ENCODE data around the gene CD44.
"Not testable (repeated sequence)": the region's sequence is repeated elsewhere in the genome, so short reads cannot be mapped to it uniquely, and the experiment has no call there.

The CD44 gene

DNA sequence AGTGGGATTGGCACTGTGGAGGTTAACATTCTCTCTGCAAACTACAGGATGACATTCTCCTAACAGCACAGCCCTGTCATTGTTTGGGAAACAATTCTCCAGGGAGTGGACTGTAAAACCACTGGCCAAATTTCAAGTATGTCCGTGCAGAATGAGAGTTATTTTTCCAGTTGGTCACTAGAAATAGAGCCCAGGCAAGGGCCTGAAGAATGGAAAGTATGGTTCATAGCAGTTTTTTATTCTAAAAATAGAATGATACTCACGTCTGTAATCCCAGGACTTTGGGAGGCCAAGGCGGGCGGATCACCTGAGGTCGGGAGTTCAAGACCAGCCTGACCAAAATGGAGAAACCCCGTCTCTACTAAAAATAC, 39.0 kb upstream of the CD44 start:
- TF ChIP-seq POLR2AphosphoS5 (IDR thresholded peaks at IDR 0.05; ENCODE audit: borderline replicate concordance, low read depth, low read length): no peak
- no peak for TF ChIP-seq FOXP2 (optimal IDR thresholded peaks at IDR 0.05; ENCODE audit: control extremely low read depth, extremely low read length, insufficient read depth)
- TF ChIP-seq EZH2 (IDR thresholded peaks at IDR 0.05): no peak
- Histone ChIP-seq H3K9ac (ENCODE audit: insufficient read length) (no peak overlapping the region), H3K36me3 (ENCODE audit: insufficient read depth, low read length) (no peaks in the 10 kb centered on the region), H3K4me3 (no peak overlapping the region), H3K9me3 (ENCODE audit: low read depth, low read length) (no peaks in the 10 kb centered on the region), H3K27ac (no peak overlapping the region)
- DNase-seq (ENCODE audit: low read depth, low spot score): no peak

DNA sequence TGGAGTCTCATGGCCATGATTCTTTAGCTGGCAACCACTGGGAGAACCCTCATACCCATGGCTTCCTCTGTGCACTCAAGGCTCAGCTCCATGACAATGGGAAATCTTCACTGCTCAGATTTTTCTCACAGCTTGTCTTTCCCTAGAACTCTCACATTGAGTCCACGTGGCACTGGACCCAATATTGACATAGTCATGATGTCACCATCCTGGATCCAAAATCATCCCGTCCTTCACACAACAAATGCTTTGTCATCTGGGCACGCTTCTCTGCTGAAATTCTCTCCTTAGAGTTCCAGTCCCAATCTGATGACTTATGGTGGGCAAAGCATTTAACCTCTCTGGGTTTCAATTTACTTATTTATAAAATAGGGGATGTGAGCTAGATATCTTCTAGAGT, 37.7 kb upstream of the CD44 start:
- Histone ChIP-seq H3K27ac (no peak overlapping the region), H3K9me3 (ENCODE audit: low read depth, low read length) (no peaks in the 10 kb centered on the region), H3K9ac (ENCODE audit: insufficient read length) (no peak overlapping the region), H3K4me3 (no peak overlapping the region), H3K36me3 (ENCODE audit: insufficient read depth, low read length) (no peaks in the 10 kb centered on the region)
- DNase-seq (ENCODE audit: low read depth, low spot score): no peak
- TF ChIP-seq FOXP2 (optimal IDR thresholded peaks at IDR 0.05; ENCODE audit: control extremely low read depth, extremely low read length, insufficient read depth) (no peak), EZH2 (IDR thresholded peaks at IDR 0.05) (no peak), POLR2AphosphoS5 (IDR thresholded peaks at IDR 0.05; ENCODE audit: borderline replicate concordance, low read depth, low read length) (no peak)

DNA sequence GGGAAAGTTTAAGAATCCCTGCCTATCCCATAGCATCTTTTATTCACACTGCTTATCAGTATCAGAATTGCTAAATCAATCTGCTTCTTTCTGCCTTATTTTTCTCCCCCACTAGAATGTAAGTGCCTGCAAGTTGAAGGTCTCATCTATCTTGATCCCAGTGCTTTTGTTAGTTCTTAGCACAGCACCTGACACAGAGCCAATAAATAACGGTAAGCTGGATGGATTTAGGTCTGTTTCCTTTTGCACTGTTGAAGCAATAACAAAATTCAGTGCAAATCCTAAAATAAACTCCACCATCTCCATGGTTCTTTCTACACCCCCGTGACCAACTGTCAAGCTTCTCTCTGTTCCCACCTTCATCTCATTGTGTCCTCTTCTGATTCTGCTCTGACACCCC, 36.7 kb upstream of the CD44 start:
- DNase-seq (ENCODE audit: low read depth, low spot score): no peak
- no peak overlapping the region for H3K27ac ChIP-seq
- H3K9me3 ChIP-seq (ENCODE audit: low read depth, low read length): no peaks in the 10 kb centered on the region
- H3K36me3 ChIP-seq (ENCODE audit: insufficient read depth, low read length): no peaks in the 10 kb centered on the region
- no peak overlapping the region for H3K4me3 ChIP-seq
- TF ChIP-seq FOXP2 (optimal IDR thresholded peaks at IDR 0.05; ENCODE audit: control extremely low read depth, extremely low read length, insufficient read depth) (no peak), EZH2 (IDR thresholded peaks at IDR 0.05) (no peak), POLR2AphosphoS5 (IDR thresholded peaks at IDR 0.05; ENCODE audit: borderline replicate concordance, low read depth, low read length) (no peak)
- no peak overlapping the region for H3K9ac ChIP-seq (ENCODE audit: insufficient read length)

DNA sequence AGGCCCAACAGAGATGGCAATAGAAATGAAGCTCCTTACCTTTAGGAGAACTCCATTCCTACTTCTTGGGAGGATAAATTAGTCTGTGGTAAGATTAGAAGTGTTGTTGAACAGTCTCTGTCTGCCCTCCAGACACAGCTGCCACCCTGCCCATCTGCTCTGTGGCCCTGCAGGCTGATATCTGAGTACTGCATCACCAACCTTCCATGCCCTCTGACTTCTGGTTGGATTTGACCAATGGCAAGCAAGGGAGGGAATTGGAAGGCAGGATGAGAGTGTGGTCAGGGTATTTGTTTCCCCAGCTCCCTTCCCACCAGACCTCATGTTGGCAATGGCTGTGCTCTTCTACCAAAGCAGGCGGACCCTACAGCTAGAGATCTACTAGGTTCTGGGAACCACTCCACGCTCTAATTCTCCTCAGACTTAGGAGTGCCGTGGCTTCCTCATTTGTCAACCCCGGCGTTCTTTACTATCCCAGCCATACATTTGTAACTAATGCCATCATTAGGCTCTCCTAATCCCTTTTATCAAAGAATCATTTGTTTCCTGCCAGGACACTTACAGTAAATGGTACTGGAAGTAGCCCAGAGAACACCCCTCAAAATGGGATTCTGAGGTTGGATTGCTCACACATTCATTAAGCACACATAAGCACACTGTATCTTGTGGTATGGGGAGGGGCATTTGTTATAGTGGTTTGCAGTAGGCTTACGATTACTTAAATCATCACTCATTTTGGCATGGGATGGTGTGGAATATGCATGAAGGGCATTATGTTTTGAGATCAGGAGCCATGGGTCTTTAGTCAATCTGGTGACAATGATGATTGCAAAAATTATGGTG, 35.4 kb upstream of the CD44 start:
- Histone ChIP-seq H3K36me3 (ENCODE audit: insufficient read depth, low read length) (no peaks in the 10 kb centered on the region), H3K4me3 (no peak overlapping the region), H3K27ac (no peak overlapping the region), H3K9me3 (ENCODE audit: low read depth, low read length) (no peaks in the 10 kb centered on the region), H3K9ac (ENCODE audit: insufficient read length) (no peak overlapping the region)
- TF ChIP-seq POLR2AphosphoS5 (IDR thresholded peaks at IDR 0.05; ENCODE audit: borderline replicate concordance, low read depth, low read length) (no peak), FOXP2 (optimal IDR thresholded peaks at IDR 0.05; ENCODE audit: control extremely low read depth, extremely low read length, insufficient read depth) (no peak), EZH2 (IDR thresholded peaks at IDR 0.05) (no peak)
- DNase-seq (ENCODE audit: low read depth, low spot score): no peak

DNA sequence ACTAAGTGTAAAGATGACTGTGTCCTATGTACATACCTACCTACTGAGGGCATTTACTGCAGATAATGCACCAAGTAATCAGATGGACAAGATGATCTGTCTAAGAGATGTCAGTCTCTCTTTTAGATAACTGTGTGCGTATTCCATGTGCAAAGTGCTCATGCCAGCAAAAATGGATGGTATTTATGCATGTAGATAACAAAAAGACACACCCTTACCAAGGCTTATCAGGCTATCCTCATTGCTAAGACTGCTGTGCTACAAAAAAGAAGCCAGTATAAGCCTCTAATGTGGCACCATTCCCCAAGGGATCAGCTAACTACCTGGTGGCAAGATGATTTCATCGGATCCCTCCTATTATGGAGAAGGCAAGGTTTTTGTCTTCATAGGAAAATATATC, 34.3 kb upstream of the CD44 start:
- H3K9ac ChIP-seq (ENCODE audit: insufficient read length): no peak overlapping the region
- H3K36me3 ChIP-seq (ENCODE audit: insufficient read depth, low read length): no peaks in the 10 kb centered on the region
- no peak overlapping the region for H3K27ac ChIP-seq
- no peak overlapping the region for H3K4me3 ChIP-seq
- no peaks in the 10 kb centered on the region for H3K9me3 ChIP-seq (ENCODE audit: low read depth, low read length)
- TF ChIP-seq FOXP2 (optimal IDR thresholded peaks at IDR 0.05; ENCODE audit: control extremely low read depth, extremely low read length, insufficient read depth): no peak
- no peak for TF ChIP-seq POLR2AphosphoS5 (IDR thresholded peaks at IDR 0.05; ENCODE audit: borderline replicate concordance, low read depth, low read length)
- TF ChIP-seq EZH2 (IDR thresholded peaks at IDR 0.05): no peak
- DNase-seq (ENCODE audit: low read depth, low spot score): no peak

DNA sequence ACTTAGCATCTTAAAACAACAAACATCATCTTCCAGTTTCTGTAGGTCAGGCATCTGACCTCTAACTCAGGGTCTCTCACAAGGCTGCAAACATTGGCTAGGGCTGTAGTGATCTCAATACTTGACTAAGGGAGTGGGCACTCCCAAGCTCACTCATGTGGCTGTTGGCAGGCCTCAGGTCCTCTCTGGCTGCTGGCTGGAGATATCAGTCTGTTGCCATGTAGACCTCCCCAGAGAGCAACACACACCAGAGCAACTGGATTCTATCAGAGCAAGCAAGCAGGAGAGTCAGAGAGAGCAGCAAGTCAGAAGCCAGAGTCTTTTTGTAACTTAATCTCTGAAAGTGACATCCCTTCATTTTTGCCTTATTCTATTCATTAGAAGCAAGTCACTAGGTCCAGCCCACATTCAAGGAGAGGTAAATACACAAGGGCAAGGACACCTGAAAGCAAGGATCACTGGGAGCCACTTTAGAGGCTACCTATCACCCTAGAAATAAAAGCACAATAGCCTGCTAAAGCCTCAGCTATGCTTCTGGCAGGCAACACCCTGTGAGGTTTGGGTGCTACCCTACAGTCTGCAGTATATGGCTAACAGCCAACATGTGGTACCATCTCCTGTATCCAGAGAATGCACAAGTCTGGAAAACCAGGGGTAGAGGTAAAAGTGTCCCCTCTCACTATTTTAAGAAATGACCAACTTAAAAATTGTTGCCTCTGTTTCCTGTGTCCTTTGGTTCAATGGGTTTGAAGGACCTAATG, 33.5 kb upstream of the CD44 start:
- H3K36me3 ChIP-seq (ENCODE audit: insufficient read depth, low read length): no peaks in the 10 kb centered on the region
- no peak for TF ChIP-seq FOXP2 (optimal IDR thresholded peaks at IDR 0.05; ENCODE audit: control extremely low read depth, extremely low read length, insufficient read depth)
- no peak for TF ChIP-seq EZH2 (IDR thresholded peaks at IDR 0.05)
- TF ChIP-seq POLR2AphosphoS5 (IDR thresholded peaks at IDR 0.05; ENCODE audit: borderline replicate concordance, low read depth, low read length): no peak
- no peak overlapping the region for H3K27ac ChIP-seq
- H3K9me3 ChIP-seq (ENCODE audit: low read depth, low read length): no peaks in the 10 kb centered on the region
- H3K4me3 ChIP-seq: no peak overlapping the region
- no peak for DNase-seq (ENCODE audit: low read depth, low spot score)
- no peak overlapping the region for H3K9ac ChIP-seq (ENCODE audit: insufficient read length)

DNA sequence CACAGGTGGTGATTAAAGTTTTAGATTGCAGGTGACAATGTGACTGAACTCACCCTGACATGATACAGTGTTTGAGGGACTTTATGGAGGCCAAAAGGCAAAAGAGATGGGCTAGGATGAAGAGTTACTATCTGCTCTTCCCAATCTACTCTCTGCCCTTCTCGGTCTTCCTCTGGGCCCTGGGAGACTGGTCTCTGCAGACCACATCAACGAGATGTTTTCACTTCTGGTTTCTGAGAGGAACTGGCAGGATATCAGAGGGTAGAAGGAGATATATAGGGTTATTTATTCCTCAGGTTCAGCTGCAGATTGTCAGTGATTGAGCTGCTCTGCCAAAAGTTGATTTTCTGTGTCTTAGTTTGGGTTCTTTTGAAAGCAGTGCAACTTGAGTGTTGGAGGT, 32.4 kb upstream of the CD44 start:
- Histone ChIP-seq H3K36me3 (ENCODE audit: insufficient read depth, low read length) (no peaks in the 10 kb centered on the region), H3K27ac (no peak overlapping the region), H3K4me3 (no peak overlapping the region), H3K9ac (ENCODE audit: insufficient read length) (no peak overlapping the region), H3K9me3 (ENCODE audit: low read depth, low read length) (no peaks in the 10 kb centered on the region)
- TF ChIP-seq FOXP2 (optimal IDR thresholded peaks at IDR 0.05; ENCODE audit: control extremely low read depth, extremely low read length, insufficient read depth) (no peak), POLR2AphosphoS5 (IDR thresholded peaks at IDR 0.05; ENCODE audit: borderline replicate concordance, low read depth, low read length) (no peak), EZH2 (IDR thresholded peaks at IDR 0.05) (no peak)
- DNase-seq (ENCODE audit: low read depth, low spot score): no peak

DNA sequence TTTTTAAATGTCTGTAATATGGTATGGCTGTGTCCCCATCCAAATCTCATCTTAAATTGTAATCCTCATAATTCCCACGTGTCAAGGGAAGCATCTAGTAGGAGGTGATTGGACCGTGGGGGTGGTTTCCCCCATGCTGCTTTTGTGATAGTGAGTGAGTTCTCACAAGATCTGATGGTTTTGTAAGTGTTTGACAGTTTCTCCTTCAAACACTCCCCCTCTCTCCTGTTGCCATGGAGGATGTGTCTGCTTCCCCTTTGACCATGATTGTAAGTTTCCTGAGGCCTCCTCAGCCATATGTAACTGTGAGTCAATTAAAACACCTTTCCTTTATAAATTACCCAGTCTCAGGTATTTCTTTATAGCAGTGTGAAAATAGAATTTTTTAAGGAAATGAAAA, 31.1 kb upstream of the CD44 start:
- no peaks in the 10 kb centered on the region for H3K9me3 ChIP-seq (ENCODE audit: low read depth, low read length)
- H3K36me3 ChIP-seq (ENCODE audit: insufficient read depth, low read length): no peaks in the 10 kb centered on the region
- H3K27ac ChIP-seq: no peak overlapping the region
- no peak for TF ChIP-seq FOXP2 (optimal IDR thresholded peaks at IDR 0.05; ENCODE audit: control extremely low read depth, extremely low read length, insufficient read depth)
- TF ChIP-seq POLR2AphosphoS5 (IDR thresholded peaks at IDR 0.05; ENCODE audit: borderline replicate concordance, low read depth, low read length): no peak
- no peak for TF ChIP-seq EZH2 (IDR thresholded peaks at IDR 0.05)
- H3K4me3 ChIP-seq: no peak overlapping the region
- DNase-seq (ENCODE audit: low read depth, low spot score): no peak
- no peak overlapping the region for H3K9ac ChIP-seq (ENCODE audit: insufficient read length)

DNA sequence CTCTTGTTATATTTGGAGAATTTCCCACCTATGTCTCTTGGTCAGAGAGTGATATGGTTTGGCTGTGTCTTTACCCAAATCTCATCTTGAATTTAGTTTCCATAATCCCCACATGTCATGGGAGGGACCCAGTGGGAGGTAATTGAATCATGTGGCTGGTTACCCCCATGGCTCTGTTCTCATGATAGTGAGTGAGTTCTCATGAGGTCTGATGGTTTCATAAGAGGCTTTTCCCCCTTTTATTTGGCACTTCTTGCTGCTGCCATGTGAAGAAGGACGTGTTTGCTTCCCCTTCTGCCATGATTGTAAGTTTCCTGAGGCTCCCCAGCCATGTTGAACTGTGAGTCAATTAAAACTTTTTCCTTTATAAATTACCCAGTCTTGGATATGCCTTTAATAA, 30.6 kb upstream of the CD44 start:
- not testable (repeated sequence) for H3K4me3 ChIP-seq; H3K36me3 ChIP-seq (ENCODE audit: insufficient read depth, low read length); DNase-seq (ENCODE audit: low read depth, low spot score); H3K9me3 ChIP-seq (ENCODE audit: low read depth, low read length); H3K9ac ChIP-seq (ENCODE audit: insufficient read length); H3K27ac ChIP-seq

All from SK-N-MC (cell line).